K562 (cell line): ENCODE results near the gene SARS2.

Experiments
- MIER1 ChIP-seq: fragments of 450-650 bp; IDR thresholded peaks from 2 replicates; pipeline ENCODE4 v1.6.1; 2016; ENCODE audit warnings: antibody characterized with exemption, mild to moderate bottlenecking, low read depth
- TF ChIP-seq, protein P1 (sequence below): fragments of 250-450 bp; sonication (Bioruptor Pico); IDR thresholded peaks from 2 replicates; pipeline ENCODE4 v1.5.0; 2020; ENCODE audit warnings: mild to moderate bottlenecking, borderline replicate concordance
- TF ChIP-seq, protein P2 (sequence below): sonication (generic); formaldehyde crosslinking; IDR thresholded peaks from 2 replicates; pipeline ENCODE4 v1.8.1; 2023; ENCODE audit warnings: mild to moderate bottlenecking, missing genetic modification reagents, moderate library complexity

DNA sequence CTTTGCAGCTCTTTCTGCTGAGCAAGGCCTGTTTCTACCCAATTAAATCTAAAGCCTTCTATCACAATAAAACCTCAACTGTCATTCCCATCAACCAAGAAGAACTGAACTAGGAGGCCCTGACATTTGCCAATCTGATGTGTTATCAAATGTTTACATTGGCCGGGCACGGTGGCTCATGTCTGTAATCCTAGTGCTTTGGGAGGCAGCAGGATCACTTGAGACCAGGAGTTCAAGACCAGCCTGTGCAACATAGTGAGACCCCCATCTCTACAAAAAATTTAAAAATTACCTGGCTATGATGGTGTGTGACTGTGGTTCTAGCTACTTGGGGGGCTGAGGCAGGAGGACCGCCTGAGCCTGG is 47.7 kb upstream of the SARS2 start:
- TF ChIP-seq MIER1: no peak
- TF ChIP-seq, protein P1, sequence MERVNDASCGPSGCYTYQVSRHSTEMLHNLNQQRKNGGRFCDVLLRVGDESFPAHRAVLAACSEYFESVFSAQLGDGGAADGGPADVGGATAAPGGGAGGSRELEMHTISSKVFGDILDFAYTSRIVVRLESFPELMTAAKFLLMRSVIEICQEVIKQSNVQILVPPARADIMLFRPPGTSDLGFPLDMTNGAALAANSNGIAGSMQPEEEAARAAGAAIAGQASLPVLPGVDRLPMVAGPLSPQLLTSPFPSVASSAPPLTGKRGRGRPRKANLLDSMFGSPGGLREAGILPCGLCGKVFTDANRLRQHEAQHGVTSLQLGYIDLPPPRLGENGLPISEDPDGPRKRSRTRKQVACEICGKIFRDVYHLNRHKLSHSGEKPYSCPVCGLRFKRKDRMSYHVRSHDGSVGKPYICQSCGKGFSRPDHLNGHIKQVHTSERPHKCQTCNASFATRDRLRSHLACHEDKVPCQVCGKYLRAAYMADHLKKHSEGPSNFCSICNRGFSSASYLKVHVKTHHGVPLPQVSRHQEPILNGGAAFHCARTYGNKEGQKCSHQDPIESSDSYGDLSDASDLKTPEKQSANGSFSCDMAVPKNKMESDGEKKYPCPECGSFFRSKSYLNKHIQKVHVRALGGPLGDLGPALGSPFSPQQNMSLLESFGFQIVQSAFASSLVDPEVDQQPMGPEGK (CRISPR knock-in tag): no peak
- TF ChIP-seq, protein P2, sequence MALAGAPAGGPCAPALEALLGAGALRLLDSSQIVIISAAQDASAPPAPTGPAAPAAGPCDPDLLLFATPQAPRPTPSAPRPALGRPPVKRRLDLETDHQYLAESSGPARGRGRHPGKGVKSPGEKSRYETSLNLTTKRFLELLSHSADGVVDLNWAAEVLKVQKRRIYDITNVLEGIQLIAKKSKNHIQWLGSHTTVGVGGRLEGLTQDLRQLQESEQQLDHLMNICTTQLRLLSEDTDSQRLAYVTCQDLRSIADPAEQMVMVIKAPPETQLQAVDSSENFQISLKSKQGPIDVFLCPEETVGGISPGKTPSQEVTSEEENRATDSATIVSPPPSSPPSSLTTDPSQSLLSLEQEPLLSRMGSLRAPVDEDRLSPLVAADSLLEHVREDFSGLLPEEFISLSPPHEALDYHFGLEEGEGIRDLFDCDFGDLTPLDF: no peak
